DND-41 (cell line): Measurements from ENCODE around the gene SHISA6.

ENCODE experiments used
- EZH2 ChIP-seq: IDR thresholded peaks from 3 replicates; pipeline ENCODE4 v1.6.1; 2012; ENCODE audit warnings: borderline replicate concordance, low read depth, mild to moderate bottlenecking, moderate library complexity, low read length, inconsistent platforms; ENCODE audit not compliant: severe bottlenecking
- TF ChIP-seq, protein P1 (sequence below): IDR thresholded peaks from 2 replicates; pipeline ENCODE4 v1.5.1; 2012; ENCODE audit warnings: borderline replicate concordance, low read length, moderate library complexity, mild to moderate bottlenecking; ENCODE audit not compliant: poor library complexity, severe bottlenecking; ENCODE audit errors: extremely low read depth

DNA sequence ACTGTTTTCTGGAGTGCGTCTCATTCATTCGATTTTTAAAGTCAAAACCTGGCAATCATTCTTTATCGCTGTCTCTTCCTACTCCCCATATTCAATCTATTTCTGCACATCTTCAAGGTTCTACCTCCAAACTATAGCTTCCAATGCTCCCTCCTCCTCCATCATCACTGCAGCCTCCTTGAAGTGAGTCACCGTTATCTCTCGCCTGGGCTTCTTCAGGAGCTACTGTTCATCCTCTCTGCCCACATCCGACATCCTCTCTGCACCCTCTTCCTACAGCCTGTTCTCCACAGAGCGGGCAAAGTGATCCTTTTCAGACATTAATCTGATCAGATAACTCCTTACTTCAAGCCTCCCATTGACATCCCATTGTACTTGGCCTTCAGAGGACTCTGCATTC lies 213.1 kb downstream of the SHISA6 start:
- TF ChIP-seq, protein P1, sequence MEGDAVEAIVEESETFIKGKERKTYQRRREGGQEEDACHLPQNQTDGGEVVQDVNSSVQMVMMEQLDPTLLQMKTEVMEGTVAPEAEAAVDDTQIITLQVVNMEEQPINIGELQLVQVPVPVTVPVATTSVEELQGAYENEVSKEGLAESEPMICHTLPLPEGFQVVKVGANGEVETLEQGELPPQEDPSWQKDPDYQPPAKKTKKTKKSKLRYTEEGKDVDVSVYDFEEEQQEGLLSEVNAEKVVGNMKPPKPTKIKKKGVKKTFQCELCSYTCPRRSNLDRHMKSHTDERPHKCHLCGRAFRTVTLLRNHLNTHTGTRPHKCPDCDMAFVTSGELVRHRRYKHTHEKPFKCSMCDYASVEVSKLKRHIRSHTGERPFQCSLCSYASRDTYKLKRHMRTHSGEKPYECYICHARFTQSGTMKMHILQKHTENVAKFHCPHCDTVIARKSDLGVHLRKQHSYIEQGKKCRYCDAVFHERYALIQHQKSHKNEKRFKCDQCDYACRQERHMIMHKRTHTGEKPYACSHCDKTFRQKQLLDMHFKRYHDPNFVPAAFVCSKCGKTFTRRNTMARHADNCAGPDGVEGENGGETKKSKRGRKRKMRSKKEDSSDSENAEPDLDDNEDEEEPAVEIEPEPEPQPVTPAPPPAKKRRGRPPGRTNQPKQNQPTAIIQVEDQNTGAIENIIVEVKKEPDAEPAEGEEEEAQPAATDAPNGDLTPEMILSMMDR, result no peak
- TF ChIP-seq EZH2, result no peak
